HG03025 (cell line): ENCODE data around the gene SOSTDC1.
"Not testable (repeated sequence)": the region's sequence is repeated elsewhere in the genome, so short reads cannot be mapped to it uniquely, and the experiment has no call there.

Experiments
- ATAC-seq: cut with Tn5 transposase; IDR thresholded peaks from one replicate; pipeline ENCODE4 v1.9.1; 2021; ENCODE audit warnings: mild to moderate bottlenecking, moderate library complexity; ENCODE audit not compliant: unreplicated experiment, low FRiP score

Gene SOSTDC1, protein sequence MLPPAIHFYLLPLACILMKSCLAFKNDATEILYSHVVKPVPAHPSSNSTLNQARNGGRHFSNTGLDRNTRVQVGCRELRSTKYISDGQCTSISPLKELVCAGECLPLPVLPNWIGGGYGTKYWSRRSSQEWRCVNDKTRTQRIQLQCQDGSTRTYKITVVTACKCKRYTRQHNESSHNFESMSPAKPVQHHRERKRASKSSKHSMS

DNA sequence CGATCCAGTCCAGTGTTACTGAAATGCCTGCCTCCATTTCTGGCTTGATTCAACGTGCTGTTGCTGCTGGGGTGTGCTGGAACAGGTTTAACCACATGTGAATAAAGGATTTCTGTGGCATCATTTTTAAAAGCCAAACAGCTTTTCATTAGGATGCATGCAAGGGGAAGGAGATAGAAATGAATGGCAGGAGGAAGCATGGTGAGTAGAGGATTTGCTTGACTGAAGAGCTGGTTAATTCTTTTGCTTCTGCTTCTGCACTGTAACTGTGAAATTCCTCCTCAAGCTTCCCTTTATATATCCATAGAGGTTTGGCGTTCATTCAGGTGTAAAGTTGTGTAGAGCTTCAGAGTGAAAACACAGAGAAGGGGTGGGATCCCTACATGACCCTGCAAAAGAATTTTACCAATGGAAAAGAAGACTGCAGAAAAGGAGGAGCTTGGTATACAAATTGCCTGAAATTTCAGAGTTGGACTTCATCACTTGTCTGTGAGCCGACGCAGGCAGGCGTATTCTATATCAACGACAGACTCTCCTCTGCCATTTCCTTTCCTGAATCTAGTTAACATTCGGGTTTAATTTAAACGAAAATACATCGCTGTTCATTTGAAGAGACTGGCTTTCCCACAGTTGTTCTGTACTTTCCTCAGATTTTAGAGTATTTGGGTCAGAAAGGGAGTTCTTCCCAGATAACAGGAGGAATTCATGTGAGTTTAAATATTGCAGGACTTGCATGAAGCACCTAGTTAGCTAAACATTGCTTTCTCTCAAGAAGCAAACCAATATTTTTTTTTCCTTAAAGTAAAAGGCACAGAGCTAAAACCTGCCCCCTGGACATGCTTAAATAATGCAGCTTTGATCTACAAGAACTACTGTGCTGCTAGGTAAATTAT, at the start of gene SOSTDC1:
Gene SOSTDC1 (minus strand): TSS at position 270 of the 893 bp plus-strand sequence. CDS start 70 bp downstream, at position 200.
- ATAC-seq: no peak

DNA sequence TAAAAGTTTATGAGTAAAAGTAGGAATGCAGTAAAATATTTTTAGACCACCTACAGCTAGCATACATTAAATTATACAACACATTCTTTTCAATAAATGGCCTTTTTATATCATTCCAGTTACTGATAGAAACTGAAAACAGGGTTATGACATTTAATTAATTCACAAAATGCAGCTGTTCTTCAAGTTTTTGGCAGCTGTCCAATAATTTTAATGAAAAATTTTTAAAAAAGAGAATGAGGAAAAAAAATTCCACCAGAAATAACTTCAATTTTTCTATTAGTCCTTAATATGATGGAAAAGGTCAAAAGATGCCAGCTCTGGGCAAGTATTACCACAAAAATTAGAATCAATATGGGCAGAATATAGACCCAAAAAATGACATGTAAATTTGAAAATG, 49.2 kb upstream of the SOSTDC1 start:
- no peak for ATAC-seq

DNA sequence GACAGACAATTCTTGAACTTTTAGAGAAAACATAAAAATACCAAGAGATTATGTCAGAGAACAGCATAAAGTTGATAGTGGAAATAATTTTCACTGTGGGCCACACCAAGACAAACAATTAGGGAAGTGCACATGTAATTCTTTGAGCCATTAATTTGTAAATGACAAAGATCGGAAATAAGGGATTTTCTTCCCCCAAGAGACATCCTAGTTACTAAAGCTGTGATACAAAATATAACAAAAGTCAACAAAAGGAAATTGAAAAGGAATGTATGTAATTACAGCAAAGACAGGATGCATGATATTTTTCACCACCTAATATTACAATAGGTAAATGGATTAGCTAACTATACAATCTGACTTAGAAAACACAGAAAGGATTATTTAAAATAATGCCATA, 48.7 kb upstream of the SOSTDC1 start:
- ATAC-seq: no peak

DNA sequence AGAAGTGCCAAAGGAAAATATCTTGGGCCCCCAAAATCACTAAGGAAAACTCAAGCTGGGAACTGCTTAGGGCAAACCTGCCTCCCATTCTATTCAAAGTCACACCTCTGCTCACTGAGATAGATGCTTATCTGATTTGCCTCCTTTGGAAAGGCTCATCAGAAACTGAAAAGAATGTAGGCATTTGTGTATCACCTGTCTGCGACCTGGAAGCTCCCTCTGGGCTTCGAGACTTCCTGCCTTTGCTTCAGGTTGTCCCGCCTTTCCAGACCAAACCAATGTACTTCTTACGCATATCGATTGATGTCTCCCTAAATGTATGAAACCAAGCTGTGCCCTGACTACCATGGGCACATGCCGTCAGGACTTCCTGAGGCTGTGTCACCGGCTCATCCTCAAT, 46.6 kb upstream of the SOSTDC1 start:
- no peak for ATAC-seq

DNA sequence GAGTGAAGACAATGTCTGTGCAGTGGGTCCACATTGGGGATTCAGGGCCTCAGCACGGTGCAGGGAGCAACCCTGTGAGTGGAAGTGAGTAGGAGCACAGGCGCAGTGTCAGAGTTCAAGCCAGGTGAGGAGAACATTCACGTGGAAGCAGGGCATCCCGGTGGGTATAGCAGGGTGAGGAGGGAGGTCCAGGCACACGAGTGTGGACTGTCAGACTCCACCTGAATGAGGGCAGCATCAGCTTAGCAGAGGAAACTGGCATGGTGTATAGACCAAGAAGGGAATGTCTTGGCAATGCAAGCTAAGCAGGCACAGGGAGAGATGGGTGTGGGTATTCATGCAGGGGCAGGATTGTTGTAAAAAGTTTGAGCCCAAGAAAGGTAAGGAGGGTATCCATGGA, 45.8 kb upstream of the SOSTDC1 start:
- no peak for ATAC-seq

DNA sequence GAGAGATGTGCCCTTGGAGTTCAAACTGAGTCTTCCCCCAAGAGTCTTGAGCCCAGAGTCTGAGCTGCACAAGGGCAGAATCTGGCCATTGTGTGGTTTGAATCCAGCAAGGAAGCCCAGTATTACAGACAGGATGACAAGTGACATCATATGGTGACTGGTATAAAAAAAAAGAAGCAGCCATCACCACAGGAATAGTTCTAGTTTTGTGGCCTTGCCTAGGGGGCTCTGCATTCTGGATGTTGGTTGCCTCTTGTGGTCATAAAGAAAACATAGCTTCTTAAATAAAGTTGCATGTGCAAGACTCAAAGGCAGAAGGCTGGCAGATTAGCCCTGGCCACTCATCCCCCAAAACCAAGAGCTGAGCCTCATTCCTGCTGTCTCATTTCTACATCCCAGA, 44.3 kb upstream of the SOSTDC1 start:
- no peak for ATAC-seq

DNA sequence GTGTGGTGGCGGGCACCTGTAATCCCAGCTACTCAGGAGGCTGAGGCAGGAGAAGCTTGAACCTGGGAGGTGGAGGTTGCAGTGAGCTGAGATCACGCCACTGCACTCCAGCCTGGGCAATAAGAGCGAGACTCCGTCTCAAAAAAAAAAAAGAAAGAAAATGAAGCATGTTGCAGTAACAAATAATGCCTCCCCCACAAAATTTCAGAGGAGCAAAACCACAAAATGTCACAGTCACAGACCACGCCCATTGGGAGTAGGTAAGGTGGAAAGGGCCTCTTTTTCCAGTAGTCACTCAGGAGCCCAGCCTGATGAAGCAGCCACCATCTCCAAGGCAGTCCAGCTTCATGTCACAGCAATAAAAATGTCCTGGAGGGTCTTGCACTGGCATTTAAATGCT, 40.9 kb upstream of the SOSTDC1 start:
- ATAC-seq: not testable (repeated sequence)

DNA sequence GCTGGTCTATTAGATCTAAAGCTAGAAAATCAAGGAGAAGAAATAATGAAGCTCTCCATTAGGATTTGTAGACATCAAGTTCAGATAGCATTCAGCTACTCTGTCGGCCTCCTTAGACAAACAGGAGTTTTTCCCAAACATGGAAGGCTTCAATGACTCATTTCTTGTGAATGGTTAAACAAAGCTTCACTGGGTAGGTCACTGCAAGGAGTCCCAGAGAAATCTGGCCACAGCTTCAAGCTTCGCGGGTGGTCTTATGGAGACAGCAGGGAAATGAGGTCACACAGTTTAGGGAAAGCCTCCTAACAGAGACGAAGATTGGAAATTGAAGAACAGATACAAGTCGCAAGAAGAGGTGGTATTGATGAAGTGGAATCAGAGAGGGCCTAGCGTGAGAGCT, 38.5 kb upstream of the SOSTDC1 start:
- ATAC-seq: no peak

DNA sequence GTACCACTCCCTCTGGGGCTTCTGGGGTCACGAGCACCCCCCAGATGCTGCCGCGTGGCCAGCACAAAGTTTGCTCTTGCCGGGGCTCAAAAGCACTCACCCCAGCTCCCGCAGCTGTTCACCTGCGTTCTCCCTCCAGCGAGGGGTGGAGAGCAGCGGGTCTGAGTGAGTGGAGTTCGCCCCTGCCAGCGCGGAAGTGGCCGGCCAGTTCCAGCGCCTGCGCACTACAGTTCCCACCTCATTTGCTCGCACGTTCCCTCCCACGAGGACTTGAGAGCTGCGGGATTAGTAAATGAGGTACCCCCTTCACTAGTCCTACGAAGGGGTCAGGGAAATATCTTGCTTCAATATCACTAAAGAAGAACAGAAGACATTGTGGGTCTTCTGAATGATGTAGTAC, 36.8 kb upstream of the SOSTDC1 start:
- ATAC-seq: no peak

DNA sequence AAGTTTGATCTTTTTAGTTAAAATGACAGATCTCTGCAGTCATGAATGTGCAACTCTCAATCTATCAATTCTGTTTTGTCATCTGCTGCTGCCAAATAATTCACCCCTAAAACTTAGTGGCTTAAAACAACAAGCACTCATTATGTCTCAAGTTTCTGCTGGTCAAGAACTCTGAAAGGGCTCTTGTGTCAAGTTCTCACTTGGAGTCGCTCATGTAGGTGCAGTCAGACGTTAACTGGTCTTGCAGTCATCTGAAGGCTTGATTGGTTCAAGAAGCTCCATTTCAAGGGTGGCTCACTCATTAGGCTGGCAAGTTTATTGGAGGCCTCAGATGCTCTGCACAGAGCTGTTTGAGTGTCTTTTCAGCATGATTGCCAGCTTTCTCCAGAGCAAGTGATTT, 32.6 kb upstream of the SOSTDC1 start:
- no peak for ATAC-seq

DNA sequence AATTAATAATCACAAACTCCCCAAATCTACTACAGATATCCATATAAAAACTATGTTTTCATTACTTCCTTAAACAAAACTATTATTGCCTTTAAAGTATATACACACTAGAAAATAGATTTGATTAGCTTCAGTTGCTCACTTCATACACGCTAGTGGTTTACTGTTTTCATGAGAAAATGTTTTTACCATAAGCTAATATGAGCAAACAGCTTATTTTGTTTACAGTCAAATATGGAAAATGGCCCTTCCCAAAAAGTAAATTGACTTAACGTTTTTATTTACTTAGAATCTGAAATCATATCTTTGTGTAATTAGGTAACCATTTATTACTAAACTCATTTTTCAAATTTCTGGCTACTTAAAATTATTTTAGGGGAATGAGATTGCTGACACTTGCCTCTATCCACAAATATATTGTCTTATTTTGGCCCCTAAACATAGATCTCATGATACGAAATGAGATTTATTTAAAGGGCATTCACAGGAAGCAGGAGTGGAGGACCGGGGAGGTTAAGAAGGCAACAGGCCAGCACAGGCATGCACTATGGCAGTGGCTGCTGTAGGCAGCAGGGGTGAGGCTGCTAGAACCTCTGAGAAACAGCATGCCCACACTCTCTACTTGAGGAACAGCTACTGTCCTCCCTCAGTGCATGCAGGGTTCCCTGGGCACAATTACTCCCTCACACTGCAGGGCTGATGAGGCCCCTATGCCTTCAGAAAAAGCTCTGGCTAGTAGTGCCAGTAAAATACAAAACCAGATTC, 29.6 kb upstream of the SOSTDC1 start:
- no peak for ATAC-seq

DNA sequence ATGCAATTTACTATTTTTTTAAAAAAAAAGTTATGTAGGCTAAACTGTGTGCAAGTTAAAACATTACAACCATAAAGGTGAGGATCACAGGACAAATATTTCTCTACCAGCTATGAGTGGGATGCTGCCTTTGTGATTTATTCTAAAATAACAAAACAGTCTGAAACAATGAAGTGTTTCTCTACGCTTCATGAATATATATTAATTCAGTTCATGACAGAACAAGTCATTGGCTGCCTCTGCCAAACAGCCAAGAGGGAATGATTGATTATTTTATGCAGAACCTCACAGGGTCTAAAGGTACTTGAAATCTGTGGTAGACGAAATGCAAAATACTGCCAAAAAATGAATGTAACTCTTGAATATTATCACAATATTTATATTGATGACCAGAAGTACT, 29.0 kb upstream of the SOSTDC1 start:
- no peak for ATAC-seq

DNA sequence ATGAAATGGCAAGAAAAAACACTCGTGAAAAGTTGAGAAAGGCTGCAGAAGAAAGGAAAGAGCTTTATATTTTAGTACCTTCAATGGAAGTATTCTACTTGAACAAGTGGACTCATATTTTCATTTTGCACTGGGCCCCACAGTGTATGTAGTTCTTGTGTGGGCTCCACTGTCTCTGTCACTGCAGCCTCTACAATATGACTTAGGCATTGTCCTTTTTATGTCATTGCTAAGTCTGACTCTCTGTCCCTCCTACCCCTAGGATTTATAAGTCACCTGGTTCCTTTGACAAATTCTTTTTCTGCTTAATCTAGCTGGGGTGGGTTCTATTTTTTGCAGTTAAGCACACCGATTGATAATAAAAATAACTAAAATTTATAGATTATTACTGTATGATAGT, 27.7 kb upstream of the SOSTDC1 start:
- ATAC-seq: no peak

DNA sequence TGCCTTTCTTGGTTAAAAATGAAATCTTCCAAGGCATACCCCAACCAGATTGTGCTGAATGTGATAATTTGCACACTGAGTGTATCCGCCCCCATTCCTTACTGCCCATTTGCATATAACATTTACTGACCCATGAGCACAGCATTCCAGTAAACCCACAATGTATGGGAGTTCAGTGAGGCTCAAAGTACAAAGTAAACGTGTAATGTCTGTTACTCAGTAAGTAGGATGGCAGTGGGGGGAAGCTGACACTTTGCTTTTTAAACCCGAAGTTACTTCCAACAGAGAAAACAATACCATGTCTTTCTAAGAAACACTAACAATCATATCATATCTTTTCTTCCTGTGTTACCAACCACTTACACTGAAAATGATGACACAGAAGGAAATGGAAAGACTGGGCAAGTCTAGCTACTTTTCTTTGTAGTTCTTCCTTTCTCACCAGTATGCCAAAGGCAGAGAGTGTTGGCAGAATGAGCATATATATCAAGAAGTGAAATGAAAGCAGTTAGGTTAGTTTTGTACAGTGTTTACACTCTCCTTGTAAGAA, 27.1 kb upstream of the SOSTDC1 start:
- no peak for ATAC-seq

DNA sequence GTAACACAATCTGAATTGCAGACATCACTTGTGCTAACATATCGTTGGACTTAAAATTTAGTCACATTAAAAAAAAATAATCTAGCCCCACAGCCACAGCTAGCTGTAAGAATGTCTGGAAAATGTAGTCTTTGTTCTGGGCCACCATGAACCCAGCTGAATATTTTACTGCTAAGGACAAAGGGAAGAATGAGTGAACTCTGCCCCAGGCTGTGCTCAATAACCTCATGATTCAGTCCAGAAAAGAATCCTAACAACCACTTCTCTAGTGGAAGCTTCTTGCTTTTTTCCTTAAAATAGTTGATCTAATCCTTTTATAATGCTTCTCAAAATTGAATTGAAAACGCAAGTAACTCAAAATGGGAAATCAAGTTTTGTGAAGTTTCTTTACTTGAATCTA, 25.6 kb upstream of the SOSTDC1 start:
- ATAC-seq: no peak

DNA sequence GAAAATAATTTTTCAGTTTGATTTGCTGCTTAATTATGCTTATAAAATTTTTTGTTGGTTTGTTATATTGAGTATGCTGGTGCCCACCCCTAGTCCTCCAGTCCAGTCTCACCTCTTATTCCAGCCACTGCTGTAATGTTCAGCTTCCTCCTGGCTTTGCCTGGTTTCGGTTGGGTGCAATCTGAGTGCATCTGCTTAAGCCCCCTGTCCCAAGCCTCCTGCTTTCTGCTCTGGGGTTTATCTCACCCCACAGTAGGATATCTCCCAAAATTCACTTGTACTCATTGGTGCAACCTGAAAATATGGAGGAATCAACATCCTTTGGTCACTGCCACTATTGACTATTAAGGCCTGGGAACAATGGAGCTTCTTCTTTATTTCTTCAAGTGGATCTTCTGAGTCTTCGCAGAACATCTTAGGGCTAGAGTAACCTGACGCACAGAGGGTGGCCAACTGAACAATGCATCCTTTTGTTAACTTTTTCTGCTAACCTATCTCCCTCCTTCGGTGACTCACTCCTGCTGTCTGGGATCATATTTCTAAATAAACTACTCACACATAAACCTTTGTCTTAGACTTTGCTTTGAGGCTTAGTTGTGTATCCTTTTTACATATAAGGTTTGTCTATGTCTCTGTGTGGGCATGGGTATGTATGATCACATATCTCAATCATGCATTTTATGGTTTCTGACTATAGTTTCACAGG, 19.1 kb upstream of the SOSTDC1 start:
- no peak for ATAC-seq

DNA sequence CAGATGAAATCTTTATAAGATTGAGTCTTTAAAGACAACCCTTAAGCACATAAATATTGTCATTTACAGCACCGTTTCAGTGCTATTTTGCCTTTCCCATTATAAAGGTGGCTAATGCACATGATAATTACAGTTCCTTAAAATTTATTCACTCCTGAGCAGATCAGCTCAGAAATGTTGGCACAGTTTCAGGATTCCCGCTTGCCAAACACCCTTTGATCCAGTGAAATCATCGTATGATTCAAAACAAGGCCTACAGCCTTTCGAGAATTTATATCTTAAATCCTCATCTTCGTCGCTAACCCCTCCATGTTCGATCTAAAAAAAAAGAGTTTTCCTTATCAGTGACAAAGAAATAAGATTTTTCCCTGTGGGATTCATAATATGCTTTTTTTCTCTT, 14.1 kb upstream of the SOSTDC1 start:
- ATAC-seq: no peak

DNA sequence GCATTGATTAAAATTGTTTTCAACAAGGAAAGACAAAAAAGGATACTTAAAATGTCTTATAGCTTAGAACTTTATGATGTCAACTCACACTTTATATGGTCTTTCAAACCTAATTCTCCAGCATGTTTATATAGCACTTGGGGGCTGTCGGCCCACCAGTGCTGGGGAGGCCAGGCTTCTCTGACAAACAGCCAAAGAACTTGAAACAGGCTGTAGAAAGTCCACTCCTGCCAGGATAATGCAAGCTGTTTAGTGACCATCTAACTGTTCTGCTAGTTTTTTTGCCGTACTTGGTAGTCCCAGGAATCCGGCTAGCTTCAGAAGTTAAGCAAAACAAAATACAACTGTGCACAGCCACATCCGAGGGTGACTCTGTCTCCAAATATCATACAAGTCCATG, 13.6 kb upstream of the SOSTDC1 start:
- no peak for ATAC-seq

DNA sequence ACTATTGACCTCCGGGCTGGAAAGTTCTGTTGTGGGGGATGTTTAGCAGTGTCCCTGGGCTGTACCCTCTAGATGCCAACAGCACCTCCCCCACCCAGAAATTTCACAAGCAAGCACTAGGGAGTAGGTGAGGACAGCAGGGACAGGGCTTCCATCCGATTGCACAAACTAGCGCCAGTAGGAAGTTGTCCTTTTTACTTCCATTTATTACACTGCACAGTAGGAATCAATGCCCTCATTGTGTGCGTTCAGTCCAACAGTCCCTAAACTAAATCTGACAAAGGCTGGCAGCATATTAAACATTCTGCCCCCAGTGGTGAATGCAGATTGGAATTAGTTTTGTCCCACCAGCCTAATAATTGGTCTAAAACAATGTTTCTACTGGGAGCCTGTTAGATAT, 6.4 kb upstream of the SOSTDC1 start:
- no peak for ATAC-seq

DNA sequence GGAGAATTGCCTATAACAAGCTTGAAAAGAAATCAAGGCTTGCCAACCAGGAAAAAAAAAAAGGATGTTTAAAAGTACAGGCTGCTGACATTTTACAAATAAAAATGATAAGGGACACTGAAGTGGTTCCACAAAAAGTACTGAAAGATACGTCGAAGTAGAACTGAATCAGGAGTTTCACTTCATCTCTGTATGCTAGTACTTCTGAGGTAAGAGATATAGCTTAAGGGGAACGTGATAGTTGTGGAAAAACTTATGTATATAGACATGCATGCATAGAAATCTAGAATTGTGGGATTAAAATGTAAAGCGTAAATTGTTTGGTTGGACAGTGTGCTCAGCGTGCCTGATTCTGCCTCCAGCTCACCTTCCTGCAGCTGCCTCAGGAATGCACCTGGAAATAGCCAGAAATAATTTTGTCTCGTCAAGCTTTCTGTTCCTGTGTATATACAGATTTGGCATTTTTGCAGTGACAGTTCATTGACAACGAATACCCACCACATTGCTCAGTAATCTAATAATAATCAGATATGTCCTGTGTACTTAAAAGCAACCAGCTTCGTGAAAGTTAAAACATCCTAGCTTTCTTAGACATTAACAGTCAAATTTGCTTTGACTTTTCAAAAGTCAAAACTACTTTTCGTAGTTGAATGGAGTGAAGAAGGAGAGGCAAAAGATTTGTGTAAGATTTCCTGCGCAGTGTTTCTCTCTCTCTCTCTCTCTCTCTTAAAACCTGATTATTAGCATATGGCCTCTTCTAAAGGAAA, 1.4 kb downstream of the SOSTDC1 start:
- ATAC-seq: no peak
